WTC11 (cell line): ENCODE results near the gene LGALS3. TPM values are rescaled to one million over a fixed set of nuclear protein-coding genes. Genes with fewer than 3 reads are reported as not detected.
A peak's percentile ranks its signal among the peaks of the same experiment; 100 is the strongest.

ENCODE experiments used
- ATAC-seq: fragments of 200-7000 bp; cut with Tn5 transposase; 2 replicates; pipeline ENCODE4 v1.10.0; 2021; ENCODE audit warnings: mild to moderate bottlenecking, moderate library complexity
- CTCF ChIA-PET: fragments of 300-600 bp; sonication (Branson Sonifier 250); formaldehyde crosslinking; loops from one replicate; lab custom pipeline; 2021; ENCODE audit warnings: antibody characterized with exemption; lab: Charles Lee
- POLR2A ChIA-PET: fragments of 350-600 bp; sonication (Branson Sonifier 250); formaldehyde crosslinking; loops from one replicate; lab custom pipeline; 2021; ENCODE audit warnings: antibody characterized with exemption; lab: Charles Lee
- DNase-seq: peaks from one replicate; pipeline ENCODE4 v3.0.0; 2021; ENCODE audit warnings: low spot score
- H3K27ac Mint-ChIP-seq: 2 replicates; pipeline ENCODE4 v1.8.0; 2021; ENCODE audit warnings: mixed read lengths
- H3K27me3 Mint-ChIP-seq: 2 replicates; pipeline ENCODE4 v1.8.0; 2021; ENCODE audit warnings: low read depth, mild to moderate bottlenecking, moderate library complexity, mixed read lengths
- H3K36me3 Mint-ChIP-seq: 2 replicates; pipeline ENCODE4 v1.8.0; 2021; ENCODE audit warnings: mixed read lengths
- H3K4me1 Mint-ChIP-seq: 2 replicates; pipeline ENCODE4 v1.8.0; 2022; ENCODE audit warnings: mixed read lengths
- H3K4me3 Mint-ChIP-seq: 2 replicates; pipeline ENCODE4 v1.8.0; 2021; ENCODE audit warnings: mild to moderate bottlenecking, moderate library complexity, mixed read lengths
- H3K9me3 Mint-ChIP-seq: 2 replicates; pipeline ENCODE4 v1.8.0; 2021; ENCODE audit warnings: mixed read lengths
- CREM ChIP-seq: sonication (generic); formaldehyde crosslinking; IDR thresholded peaks from 2 replicates; pipeline ENCODE4 v1.8.1; 2022; ENCODE audit warnings: mild to moderate bottlenecking, missing genetic modification reagents, moderate library complexity
- NR2C2 ChIP-seq: sonication (generic); formaldehyde crosslinking; IDR thresholded peaks from 2 replicates; pipeline ENCODE4 v1.8.0; 2022; ENCODE audit warnings: mild to moderate bottlenecking, missing genetic modification reagents
- PRRX2 ChIP-seq: fragments of 250-450 bp; sonication (Bioruptor Pico); IDR thresholded peaks from 2 replicates; pipeline ENCODE4 v1.8.0; 2021; ENCODE audit warnings: mild to moderate bottlenecking
- SMAD3 ChIP-seq: sonication (generic); formaldehyde crosslinking; IDR thresholded peaks from 2 replicates; pipeline ENCODE4 v1.8.0; 2022; ENCODE audit warnings: missing genetic modification reagents, mild to moderate bottlenecking, borderline replicate concordance
- TEAD1 ChIP-seq: sonication (generic); formaldehyde crosslinking; IDR thresholded peaks from 2 replicates; pipeline ENCODE4 v1.8.0; 2022; ENCODE audit warnings: mild to moderate bottlenecking, missing genetic modification reagents
- ZNF317 ChIP-seq: sonication (generic); formaldehyde crosslinking; IDR thresholded peaks from 2 replicates; pipeline ENCODE4 v1.8.1; 2023; ENCODE audit warnings: low read depth, mild to moderate bottlenecking, moderate library complexity, missing genetic modification reagents, borderline replicate concordance
- total RNA-seq: library from RNA; stranded (reverse); gene quantifications from 3 replicates; pipeline ENCODE4 v1.2.3, GENCODE V29; 2021
- TF ChIP-seq, protein P1 (sequence below): fragments of 250-450 bp; sonication (Bioruptor Pico); IDR thresholded peaks from 2 replicates; pipeline ENCODE4 v1.9.0; 2021; ENCODE audit warnings: mild to moderate bottlenecking, borderline replicate concordance
- TF ChIP-seq, protein P2 (sequence below): fragments of 250-450 bp; sonication (Bioruptor Pico); IDR thresholded peaks from 2 replicates; pipeline ENCODE4 v1.9.0; 2021; ENCODE audit warnings: mild to moderate bottlenecking
- TF ChIP-seq, protein P3 (sequence below): sonication (generic); formaldehyde crosslinking; conservative IDR thresholded peaks from 2 replicates; pipeline ENCODE4 v1.8.1; 2023; ENCODE audit warnings: mild to moderate bottlenecking, low read depth, missing genetic modification reagents, moderate library complexity
- TF ChIP-seq, protein P4 (sequence below): sonication (generic); formaldehyde crosslinking; IDR thresholded peaks from 2 replicates; pipeline ENCODE4 v1.8.1; 2023; ENCODE audit warnings: mild to moderate bottlenecking, missing genetic modification reagents, moderate library complexity
- TF ChIP-seq, protein P5 (sequence below): sonication (generic); formaldehyde crosslinking; IDR thresholded peaks from 2 replicates; pipeline ENCODE4 v1.8.1; 2022; ENCODE audit warnings: low read depth, mild to moderate bottlenecking, moderate library complexity, missing genetic modification reagents, borderline replicate concordance

The LGALS3 gene
- total RNA-seq, 1 experiment from 2014 or later = 5.8 TPM

DNA sequence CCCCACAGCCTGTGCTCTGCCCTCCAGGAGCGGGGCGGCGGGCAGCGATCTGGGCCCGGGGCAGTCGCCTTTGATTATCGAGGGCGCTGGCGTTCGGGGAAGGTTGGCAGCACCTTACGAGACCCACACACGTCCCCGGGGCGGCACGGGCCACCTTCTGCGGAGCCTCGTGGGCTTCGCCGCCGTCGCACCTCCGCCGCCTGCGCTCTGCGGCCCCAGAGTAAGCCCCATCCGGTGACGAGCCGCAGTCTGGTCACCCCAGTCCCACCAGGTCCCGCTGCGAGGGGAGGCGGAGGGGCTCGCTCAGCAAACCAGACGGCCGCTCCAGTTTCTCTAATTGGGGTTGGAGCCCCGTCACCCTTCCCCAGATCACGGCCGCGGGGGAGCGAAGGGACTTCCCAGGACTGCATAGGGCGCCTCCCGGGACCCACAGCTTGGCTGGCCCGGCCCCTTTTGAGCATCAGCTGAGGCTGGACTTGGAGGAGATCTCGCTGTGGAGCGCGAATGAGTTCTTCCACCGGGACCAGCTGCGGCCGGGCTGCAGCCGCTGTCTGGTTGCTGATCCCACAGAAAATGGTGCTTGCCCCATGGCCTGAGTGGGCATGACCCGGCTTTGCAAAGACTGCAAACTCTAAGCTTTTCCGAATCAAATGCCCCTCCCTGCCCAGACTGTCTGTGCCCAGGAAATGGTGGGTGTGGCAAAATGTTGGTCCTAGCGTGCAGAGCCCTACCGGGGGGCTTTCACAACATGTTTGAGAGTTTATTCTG is 560 bp downstream of the LGALS3 start (continued):
- TF ChIP-seq, protein P1, sequence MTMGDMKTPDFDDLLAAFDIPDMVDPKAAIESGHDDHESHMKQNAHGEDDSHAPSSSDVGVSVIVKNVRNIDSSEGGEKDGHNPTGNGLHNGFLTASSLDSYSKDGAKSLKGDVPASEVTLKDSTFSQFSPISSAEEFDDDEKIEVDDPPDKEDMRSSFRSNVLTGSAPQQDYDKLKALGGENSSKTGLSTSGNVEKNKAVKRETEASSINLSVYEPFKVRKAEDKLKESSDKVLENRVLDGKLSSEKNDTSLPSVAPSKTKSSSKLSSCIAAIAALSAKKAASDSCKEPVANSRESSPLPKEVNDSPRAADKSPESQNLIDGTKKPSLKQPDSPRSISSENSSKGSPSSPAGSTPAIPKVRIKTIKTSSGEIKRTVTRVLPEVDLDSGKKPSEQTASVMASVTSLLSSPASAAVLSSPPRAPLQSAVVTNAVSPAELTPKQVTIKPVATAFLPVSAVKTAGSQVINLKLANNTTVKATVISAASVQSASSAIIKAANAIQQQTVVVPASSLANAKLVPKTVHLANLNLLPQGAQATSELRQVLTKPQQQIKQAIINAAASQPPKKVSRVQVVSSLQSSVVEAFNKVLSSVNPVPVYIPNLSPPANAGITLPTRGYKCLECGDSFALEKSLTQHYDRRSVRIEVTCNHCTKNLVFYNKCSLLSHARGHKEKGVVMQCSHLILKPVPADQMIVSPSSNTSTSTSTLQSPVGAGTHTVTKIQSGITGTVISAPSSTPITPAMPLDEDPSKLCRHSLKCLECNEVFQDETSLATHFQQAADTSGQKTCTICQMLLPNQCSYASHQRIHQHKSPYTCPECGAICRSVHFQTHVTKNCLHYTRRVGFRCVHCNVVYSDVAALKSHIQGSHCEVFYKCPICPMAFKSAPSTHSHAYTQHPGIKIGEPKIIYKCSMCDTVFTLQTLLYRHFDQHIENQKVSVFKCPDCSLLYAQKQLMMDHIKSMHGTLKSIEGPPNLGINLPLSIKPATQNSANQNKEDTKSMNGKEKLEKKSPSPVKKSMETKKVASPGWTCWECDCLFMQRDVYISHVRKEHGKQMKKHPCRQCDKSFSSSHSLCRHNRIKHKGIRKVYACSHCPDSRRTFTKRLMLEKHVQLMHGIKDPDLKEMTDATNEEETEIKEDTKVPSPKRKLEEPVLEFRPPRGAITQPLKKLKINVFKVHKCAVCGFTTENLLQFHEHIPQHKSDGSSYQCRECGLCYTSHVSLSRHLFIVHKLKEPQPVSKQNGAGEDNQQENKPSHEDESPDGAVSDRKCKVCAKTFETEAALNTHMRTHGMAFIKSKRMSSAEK (CRISPR knock-in tag) = no peak

DNA sequence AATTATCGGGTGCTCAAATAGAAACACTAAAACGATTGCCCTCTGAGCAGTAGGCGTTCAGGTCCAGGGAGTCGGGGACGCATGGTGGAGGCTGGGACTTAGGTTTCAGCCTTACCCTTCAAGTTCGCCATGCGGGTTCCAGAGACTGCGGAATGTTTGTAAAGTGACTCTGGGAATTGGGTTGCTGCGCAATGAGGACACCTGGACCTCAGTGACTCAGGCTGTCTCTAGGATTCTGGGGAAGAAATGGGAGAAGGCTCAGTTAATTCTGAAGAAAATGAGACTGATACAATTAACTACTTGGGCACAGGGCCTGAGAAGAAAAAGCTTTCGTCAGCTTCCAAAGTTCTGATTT is 1.1 kb downstream of the LGALS3 start:
- ChIA-PET CTCF (interaction anchor here (0.6 to 1.4 kb wide), 3 partner anchors 27 to 347 kb away, joined by 3 to 8 read pairs (median 5); no protein-coding TSS in a partner anchor), POLR2A (interaction anchor here (0.6 to 1.1 kb wide), 2 partner anchors 103 to 224 kb away, joined by 3 to 8 read pairs; partner anchors contain the start of genes SOCS4 and WDHD1)
- Mint-ChIP-seq H3K27ac (no peak overlapping the region), H3K27me3 (peaks cover 57% of the 10 kb centered on the region), H3K4me3 (peak overlapping the region; percentile 73), H3K36me3 (no peaks in the 10 kb centered on the region), H3K9me3 (no peaks in the 10 kb centered on the region), H3K4me1 (peaks cover 4% of the 10 kb centered on the region)
- TF ChIP-seq, protein P2, sequence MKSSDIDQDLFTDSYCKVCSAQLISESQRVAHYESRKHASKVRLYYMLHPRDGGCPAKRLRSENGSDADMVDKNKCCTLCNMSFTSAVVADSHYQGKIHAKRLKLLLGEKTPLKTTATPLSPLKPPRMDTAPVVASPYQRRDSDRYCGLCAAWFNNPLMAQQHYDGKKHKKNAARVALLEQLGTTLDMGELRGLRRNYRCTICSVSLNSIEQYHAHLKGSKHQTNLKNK = no peak
- no peak for TF ChIP-seq ZNF317 (CRISPR knock-in tag)
- TF ChIP-seq NR2C2 (CRISPR knock-in tag) = no peak
- no peak for TF ChIP-seq CREM
- ATAC-seq = peak; percentile 19
- DNase-seq = no peak

DNA sequence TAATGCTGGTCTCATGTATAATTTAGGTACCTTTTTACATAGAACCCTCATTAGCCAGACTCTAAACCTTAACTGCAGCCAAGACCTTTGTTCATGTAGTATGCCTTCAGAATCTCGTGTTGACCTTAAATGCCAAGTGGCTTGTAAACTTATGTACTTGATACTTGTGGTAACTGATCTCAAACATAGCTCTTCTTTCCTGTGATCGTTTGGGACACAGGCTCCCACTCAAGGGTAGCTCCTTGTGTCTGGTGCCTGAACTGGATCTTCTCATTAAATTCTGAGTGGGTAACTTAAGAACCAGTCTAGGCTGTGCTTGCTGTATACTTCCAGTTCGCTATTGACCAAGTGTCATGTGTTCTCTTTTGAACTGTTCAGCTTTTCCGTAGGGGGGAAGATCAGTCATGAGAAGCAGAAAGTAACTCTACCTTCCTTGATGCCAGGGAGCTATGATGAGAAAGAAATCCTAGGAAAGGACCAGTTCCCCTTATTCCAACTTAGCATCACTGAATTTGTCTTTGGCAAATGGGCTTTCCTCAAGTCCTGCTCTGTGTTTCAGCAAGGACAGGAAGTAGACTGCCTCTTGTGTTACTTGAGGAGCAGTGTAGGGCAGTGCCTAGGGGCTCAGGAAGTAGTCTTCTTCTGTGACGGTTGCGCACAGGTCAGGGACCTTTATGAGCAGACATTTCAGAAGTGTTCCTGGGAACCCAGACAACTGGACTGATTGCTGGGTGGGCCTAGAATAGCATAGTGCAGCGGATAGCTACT is 2.5 kb downstream of the LGALS3 start:
- DNase-seq (no peak), ATAC-seq (no peak)
- CTCF ChIA-PET = interaction anchor here (0.9 kb wide), 2 partner anchors 42 to 81 kb away, joined by 4 to 5 read pairs; no protein-coding TSS in a partner anchor
- TF ChIP-seq SMAD3 (no peak), PRRX2 (CRISPR knock-in tag) (no peak), TEAD1 (CRISPR knock-in tag) (no peak), CREM (no peak)
- TF ChIP-seq, protein P3, sequence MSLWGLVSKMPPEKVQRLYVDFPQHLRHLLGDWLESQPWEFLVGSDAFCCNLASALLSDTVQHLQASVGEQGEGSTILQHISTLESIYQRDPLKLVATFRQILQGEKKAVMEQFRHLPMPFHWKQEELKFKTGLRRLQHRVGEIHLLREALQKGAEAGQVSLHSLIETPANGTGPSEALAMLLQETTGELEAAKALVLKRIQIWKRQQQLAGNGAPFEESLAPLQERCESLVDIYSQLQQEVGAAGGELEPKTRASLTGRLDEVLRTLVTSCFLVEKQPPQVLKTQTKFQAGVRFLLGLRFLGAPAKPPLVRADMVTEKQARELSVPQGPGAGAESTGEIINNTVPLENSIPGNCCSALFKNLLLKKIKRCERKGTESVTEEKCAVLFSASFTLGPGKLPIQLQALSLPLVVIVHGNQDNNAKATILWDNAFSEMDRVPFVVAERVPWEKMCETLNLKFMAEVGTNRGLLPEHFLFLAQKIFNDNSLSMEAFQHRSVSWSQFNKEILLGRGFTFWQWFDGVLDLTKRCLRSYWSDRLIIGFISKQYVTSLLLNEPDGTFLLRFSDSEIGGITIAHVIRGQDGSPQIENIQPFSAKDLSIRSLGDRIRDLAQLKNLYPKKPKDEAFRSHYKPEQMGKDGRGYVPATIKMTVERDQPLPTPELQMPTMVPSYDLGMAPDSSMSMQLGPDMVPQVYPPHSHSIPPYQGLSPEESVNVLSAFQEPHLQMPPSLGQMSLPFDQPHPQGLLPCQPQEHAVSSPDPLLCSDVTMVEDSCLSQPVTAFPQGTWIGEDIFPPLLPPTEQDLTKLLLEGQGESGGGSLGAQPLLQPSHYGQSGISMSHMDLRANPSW = no peak
- TF ChIP-seq, protein P4, sequence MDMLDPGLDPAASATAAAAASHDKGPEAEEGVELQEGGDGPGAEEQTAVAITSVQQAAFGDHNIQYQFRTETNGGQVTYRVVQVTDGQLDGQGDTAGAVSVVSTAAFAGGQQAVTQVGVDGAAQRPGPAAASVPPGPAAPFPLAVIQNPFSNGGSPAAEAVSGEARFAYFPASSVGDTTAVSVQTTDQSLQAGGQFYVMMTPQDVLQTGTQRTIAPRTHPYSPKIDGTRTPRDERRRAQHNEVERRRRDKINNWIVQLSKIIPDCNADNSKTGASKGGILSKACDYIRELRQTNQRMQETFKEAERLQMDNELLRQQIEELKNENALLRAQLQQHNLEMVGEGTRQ = no peak
- TF ChIP-seq, protein P5, sequence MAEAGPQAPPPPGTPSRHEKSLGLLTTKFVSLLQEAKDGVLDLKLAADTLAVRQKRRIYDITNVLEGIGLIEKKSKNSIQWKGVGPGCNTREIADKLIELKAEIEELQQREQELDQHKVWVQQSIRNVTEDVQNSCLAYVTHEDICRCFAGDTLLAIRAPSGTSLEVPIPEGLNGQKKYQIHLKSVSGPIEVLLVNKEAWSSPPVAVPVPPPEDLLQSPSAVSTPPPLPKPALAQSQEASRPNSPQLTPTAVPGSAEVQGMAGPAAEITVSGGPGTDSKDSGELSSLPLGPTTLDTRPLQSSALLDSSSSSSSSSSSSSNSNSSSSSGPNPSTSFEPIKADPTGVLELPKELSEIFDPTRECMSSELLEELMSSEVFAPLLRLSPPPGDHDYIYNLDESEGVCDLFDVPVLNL (CRISPR knock-in tag) = no peak
- no peak overlapping the region for H3K27ac Mint-ChIP-seq
- H3K9me3 Mint-ChIP-seq = no peaks in the 10 kb centered on the region
- peaks cover 47% of the 10 kb centered on the region for H3K27me3 Mint-ChIP-seq
- no peak overlapping the region for H3K4me3 Mint-ChIP-seq
- peaks cover 4% of the 10 kb centered on the region for H3K4me1 Mint-ChIP-seq
- POLR2A ChIA-PET = no interaction called here
- H3K36me3 Mint-ChIP-seq = no peaks in the 10 kb centered on the region
